Skeletal muscle satellite cell (primary cell): ENCODE data around the gene LRRN1.
"Not testable (repeated sequence)": the region's sequence is repeated elsewhere in the genome, so short reads cannot be mapped to it uniquely, and the experiment has no call there.

Source experiments
- H3K27me3 ChIP-seq: 2 replicates; pipeline ENCODE4 v1.7.0; 2013; ENCODE audit warnings: low read length; ENCODE audit not compliant: control insufficient read depth, insufficient read depth
- H3K36me3 ChIP-seq: 2 replicates; pipeline ENCODE4 v1.7.0; 2013; ENCODE audit warnings: mild to moderate bottlenecking, control low read depth, low read length; ENCODE audit not compliant: insufficient read depth
- H3K4me1 ChIP-seq: 2 replicates; pipeline ENCODE4 v1.7.0; 2013; ENCODE audit warnings: low read length; ENCODE audit not compliant: control insufficient read depth, insufficient read depth
- H3K4me2 ChIP-seq: 2 replicates; pipeline ENCODE4 v1.7.0; 2013; ENCODE audit warnings: mild to moderate bottlenecking, low read length
- H3K4me3 ChIP-seq: 2 replicates; pipeline ENCODE4 v1.7.0; 2013; ENCODE audit warnings: low read length
- H3K9ac ChIP-seq: 2 replicates; pipeline ENCODE4 v1.7.0; 2013; ENCODE audit warnings: mild to moderate bottlenecking, low read depth, low read length, moderate library complexity
- H3K9me3 ChIP-seq: replicated peaks from 2 replicates; pipeline ENCODE4 v1.7.0; 2013; ENCODE audit warnings: mild to moderate bottlenecking, control low read depth, low read length

Gene LRRN1

DNA sequence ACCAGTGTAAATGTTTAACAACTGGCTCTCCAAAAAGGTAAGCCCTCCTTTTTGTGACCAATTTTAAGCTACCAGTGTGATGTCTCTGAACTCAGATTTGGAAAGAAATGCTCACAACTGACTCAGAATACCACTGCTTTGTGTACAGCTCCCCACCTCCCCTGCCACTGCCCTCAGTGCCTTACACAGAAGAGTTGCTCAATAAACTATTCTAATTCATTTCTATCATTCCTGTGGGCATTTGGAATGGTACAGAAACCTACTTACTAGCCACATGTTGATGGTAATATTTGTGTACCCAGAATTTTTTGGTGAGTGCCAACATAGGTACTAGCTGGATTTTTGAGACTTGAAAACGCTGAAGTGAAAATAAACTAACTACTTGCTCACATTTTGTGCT, 16.0 kb downstream of the LRRN1 start:
- Histone ChIP-seq H3K36me3 (no peaks in the 10 kb centered on the region), H3K4me1 (no peaks in the 10 kb centered on the region), H3K4me3 (no peak overlapping the region), H3K27me3 (no peaks in the 10 kb centered on the region), H3K4me2 (no peak overlapping the region), H3K9ac (no peak overlapping the region), H3K9me3 (no peaks in the 10 kb centered on the region)

DNA sequence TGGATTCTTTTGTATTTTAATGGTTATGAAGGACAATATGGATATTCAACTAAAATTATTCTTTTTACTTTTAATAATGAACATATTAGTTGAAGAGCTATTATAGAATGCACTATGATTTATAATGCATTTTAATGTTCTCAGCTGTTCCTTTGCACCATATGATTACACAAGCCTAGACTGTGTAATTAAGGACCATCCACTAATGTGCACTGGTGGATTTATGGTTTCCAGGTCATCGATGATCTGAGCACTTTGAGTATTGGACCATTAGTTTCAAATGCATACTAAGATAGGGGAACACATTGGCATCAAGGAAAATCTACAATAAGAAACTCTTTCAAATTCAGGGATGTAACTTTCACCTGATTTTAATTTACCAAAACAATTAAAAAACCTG, 16.8 kb downstream of the LRRN1 start:
- Histone ChIP-seq H3K9ac (no peak overlapping the region), H3K27me3 (no peaks in the 10 kb centered on the region), H3K4me3 (no peak overlapping the region), H3K4me2 (no peak overlapping the region), H3K4me1 (no peaks in the 10 kb centered on the region), H3K9me3 (no peaks in the 10 kb centered on the region), H3K36me3 (no peaks in the 10 kb centered on the region)

DNA sequence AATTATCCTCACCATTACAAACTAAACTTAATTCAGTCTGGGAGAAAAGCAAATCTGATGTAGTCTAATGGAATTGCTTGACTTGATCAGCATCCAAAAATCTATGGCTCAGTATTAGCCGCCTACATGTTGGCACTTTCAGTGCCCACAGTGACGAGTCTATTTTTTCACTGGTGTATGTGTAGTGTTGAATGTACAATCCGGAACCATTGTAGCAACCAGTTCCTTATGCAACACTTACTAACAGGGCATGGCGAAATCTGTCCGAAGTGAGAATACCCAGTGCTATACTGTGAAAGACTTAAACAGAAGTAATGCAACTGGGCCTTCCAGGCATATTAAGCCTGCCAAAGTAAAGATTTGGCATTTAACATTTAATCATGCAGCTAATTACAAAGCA, 18.6 kb downstream of the LRRN1 start:
- Histone ChIP-seq H3K4me1 (no peaks in the 10 kb centered on the region), H3K36me3 (no peaks in the 10 kb centered on the region), H3K4me2 (no peak overlapping the region), H3K9ac (no peak overlapping the region), H3K9me3 (no peaks in the 10 kb centered on the region), H3K4me3 (no peak overlapping the region), H3K27me3 (no peaks in the 10 kb centered on the region)

- Histone ChIP-seq H3K4me1 (no peaks in the 10 kb centered on the region), H3K27me3 (no peaks in the 10 kb centered on the region), H3K4me3 (no peak overlapping the region)
Measured at GRCh38 chr3:3821777-3822176, 22.5 kb downstream of the LRRN1 start.

GRCh38 chr3:3825035-3825434, 25.8 kb downstream of the LRRN1 start:
- Histone ChIP-seq H3K4me1 (no peaks in the 10 kb centered on the region), H3K4me3 (no peak overlapping the region), H3K9me3 (no peaks in the 10 kb centered on the region), H3K36me3 (no peaks in the 10 kb centered on the region), H3K9ac (no peak overlapping the region), H3K27me3 (no peaks in the 10 kb centered on the region), H3K4me2 (no peak overlapping the region)

More at GRCh38 chr3:3821777-3822176, 22.5 kb downstream of the LRRN1 start:
- no peak overlapping the region for H3K9ac ChIP-seq
- H3K9me3 ChIP-seq: no peaks in the 10 kb centered on the region
- H3K36me3 ChIP-seq: no peaks in the 10 kb centered on the region
- H3K4me2 ChIP-seq: no peak overlapping the region

DNA sequence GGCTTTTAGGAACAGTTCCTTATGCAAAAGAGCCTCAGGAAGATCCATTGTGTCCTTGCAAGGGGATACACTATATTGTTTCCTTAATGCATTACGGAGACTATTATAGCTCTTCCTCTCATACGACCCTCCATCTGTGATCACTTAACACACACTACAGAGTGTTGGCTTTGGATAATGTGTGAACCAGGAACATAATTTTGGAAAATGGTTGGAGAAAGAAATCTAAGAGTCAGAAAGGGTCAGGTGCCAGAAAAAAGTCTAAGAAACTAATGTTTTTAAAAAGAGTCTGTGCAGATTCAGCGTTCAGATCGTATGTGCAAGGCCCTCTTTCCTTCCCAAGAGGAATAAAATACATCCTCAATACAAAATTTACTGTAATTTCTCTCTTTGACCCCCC, 27.3 kb downstream of the LRRN1 start:
- no peaks in the 10 kb centered on the region for H3K9me3 ChIP-seq
- no peak overlapping the region for H3K4me2 ChIP-seq
- no peak overlapping the region for H3K4me3 ChIP-seq
- H3K36me3 ChIP-seq: no peaks in the 10 kb centered on the region
- no peak overlapping the region for H3K9ac ChIP-seq
- no peaks in the 10 kb centered on the region for H3K27me3 ChIP-seq
- no peaks in the 10 kb centered on the region for H3K4me1 ChIP-seq

DNA sequence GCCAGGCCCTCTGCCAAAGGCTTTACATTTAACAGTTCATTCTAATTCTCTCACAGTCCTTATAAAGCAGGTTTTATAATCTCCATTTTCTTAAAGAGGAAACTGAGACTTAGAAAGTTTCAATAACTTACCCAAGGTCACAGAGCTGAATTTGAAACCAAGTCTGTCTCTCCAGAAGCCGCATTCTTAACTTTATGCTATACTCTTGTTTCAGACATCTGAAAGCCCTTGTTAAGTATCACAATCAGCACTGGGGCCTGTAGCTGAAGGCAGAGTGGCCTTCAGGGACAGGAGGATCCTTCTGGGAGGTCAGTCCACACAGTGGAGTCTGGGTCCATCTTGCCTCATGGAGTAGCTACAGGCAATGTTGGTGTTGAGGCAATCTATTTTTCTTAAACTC, 27.9 kb downstream of the LRRN1 start:
- H3K4me3 ChIP-seq: no peak overlapping the region
- no peaks in the 10 kb centered on the region for H3K27me3 ChIP-seq
- no peaks in the 10 kb centered on the region for H3K9me3 ChIP-seq
- no peak overlapping the region for H3K9ac ChIP-seq
- H3K4me2 ChIP-seq: no peak overlapping the region
- no peaks in the 10 kb centered on the region for H3K4me1 ChIP-seq
- no peaks in the 10 kb centered on the region for H3K36me3 ChIP-seq

- H3K9me3 ChIP-seq, H3K4me3 ChIP-seq, H3K4me1 ChIP-seq, H3K27me3 ChIP-seq, H3K9ac ChIP-seq, H3K36me3 ChIP-seq, H3K4me2 ChIP-seq: not testable (repeated sequence)
Measured at GRCh38 chr3:3828417-3828816, 29.2 kb downstream of the LRRN1 start.

DNA sequence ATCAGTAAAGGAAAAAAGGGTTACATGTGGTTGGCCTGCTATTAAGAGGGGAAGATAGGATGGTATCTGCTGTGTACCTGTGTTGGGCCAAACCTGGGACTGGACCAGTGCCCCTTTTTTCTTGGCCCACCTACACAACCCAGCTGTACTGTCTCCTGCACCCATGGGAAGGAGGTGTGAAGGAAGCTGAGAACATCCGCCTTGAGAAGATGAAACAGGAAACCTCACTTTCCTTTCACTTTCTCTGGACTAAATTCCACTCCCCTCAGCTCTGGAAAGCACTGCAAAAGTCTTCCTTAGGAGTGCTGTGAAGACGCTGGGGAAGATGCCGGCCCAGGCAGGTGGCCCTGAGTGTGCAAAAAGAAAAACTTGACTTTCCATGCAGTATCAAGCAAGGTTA, 37.6 kb downstream of the LRRN1 start:
- no peaks in the 10 kb centered on the region for H3K36me3 ChIP-seq
- H3K4me1 ChIP-seq: no peaks in the 10 kb centered on the region
- H3K27me3 ChIP-seq: no peaks in the 10 kb centered on the region
- no peaks in the 10 kb centered on the region for H3K9me3 ChIP-seq
- no peak overlapping the region for H3K4me3 ChIP-seq
- no peak overlapping the region for H3K9ac ChIP-seq
- no peak overlapping the region for H3K4me2 ChIP-seq

GRCh38 chr3:3842356-3842755, 43.1 kb downstream of the LRRN1 start:
- Histone ChIP-seq H3K4me3 (no peak overlapping the region), H3K4me2 (no peak overlapping the region)

GRCh38 chr3:3847994-3848922, 49.0 kb downstream of the LRRN1 start:
- H3K4me3 ChIP-seq: no peak overlapping the region
- H3K27me3 ChIP-seq: no peaks in the 10 kb centered on the region
- no peaks in the 10 kb centered on the region for H3K36me3 ChIP-seq
- no peaks in the 10 kb centered on the region for H3K9me3 ChIP-seq
- H3K4me2 ChIP-seq: no peak overlapping the region
- H3K9ac ChIP-seq: no peak overlapping the region
- no peaks in the 10 kb centered on the region for H3K4me1 ChIP-seq

More at GRCh38 chr3:3842356-3842755, 43.1 kb downstream of the LRRN1 start:
- H3K9me3 ChIP-seq: no peaks in the 10 kb centered on the region
- H3K27me3 ChIP-seq: no peaks in the 10 kb centered on the region
- H3K9ac ChIP-seq: no peak overlapping the region
- no peaks in the 10 kb centered on the region for H3K36me3 ChIP-seq
- no peaks in the 10 kb centered on the region for H3K4me1 ChIP-seq

DNA sequence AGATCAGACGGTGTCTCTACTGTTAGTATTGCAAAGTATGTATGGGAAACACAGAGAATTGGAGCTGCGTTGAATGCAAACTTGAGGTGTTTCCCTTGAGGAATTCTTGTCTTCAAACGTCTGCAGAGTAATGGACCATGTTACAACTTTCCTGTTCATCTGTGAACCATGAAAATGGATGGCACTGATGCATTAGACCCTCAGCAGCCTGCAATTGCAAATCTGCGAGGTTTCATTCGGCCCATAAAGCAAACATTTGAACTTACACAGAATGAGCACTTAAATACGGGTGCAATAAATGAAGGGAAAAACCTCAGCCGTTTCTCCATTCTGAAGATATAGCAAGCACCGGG, 49.7 kb downstream of the LRRN1 start:
- no peak overlapping the region for H3K4me3 ChIP-seq
- H3K36me3 ChIP-seq: no peaks in the 10 kb centered on the region
- no peaks in the 10 kb centered on the region for H3K9me3 ChIP-seq
- no peak overlapping the region for H3K4me2 ChIP-seq
- no peak overlapping the region for H3K9ac ChIP-seq
- H3K27me3 ChIP-seq: no peaks in the 10 kb centered on the region
- no peaks in the 10 kb centered on the region for H3K4me1 ChIP-seq
